Thymus (tissue), 11 donors: ENCODE results near the gene MYOCOS. TPM values are rescaled to one million over a fixed set of nuclear protein-coding genes. Genes with fewer than 3 reads are reported as not detected.
"Not testable (repeated sequence)": the region's sequence is repeated elsewhere in the genome, so short reads cannot be mapped to it uniquely, and the experiment has no call there.

Experiments
- DNase-seq, 9 donors: peaks; one replicate each; pipeline ENCODE4 v3.0.0-alpha.2; 2013; ENCODE audit warnings: low spot score in 9 of 9, low read depth in 6 of 9, missing footprints in 1 of 9
- H3K27ac ChIP-seq, 2 donors: one replicate each; pipeline ENCODE4 v1.5.1; 2013; ENCODE audit warnings: control low read depth in 1 of 2, low read depth in 1 of 2, low read length in 1 of 2, mild to moderate bottlenecking in 1 of 2, moderate library complexity in 1 of 2
- H3K27me3 ChIP-seq, 2 donors: one replicate each; pipeline ENCODE4 v1.5.1; 2013; ENCODE audit warnings: low read length in 1 of 2; ENCODE audit not compliant: control insufficient read depth in 2 of 2, insufficient read depth in 1 of 2
- H3K36me3 ChIP-seq, 2 donors: one replicate each; pipeline ENCODE4 v1.5.1; 2013; ENCODE audit warnings: low read length in 1 of 2, mild to moderate bottlenecking in 1 of 2, moderate library complexity in 1 of 2; ENCODE audit not compliant: control insufficient read depth in 2 of 2, insufficient read depth in 2 of 2
- H3K4me1 ChIP-seq, 2 donors: one replicate each; pipeline ENCODE4 v1.5.1; 2013; ENCODE audit warnings: low read length in 2 of 2; ENCODE audit not compliant: control insufficient read depth in 2 of 2, insufficient read depth in 2 of 2
- H3K4me3 ChIP-seq, 2 donors: one replicate each; pipeline ENCODE4 v1.5.1; 2013; ENCODE audit warnings: low read length in 2 of 2, control low read depth in 1 of 2, mild to moderate bottlenecking in 1 of 2
- H3K9me3 ChIP-seq, 2 donors: one replicate each; pipeline ENCODE4 v1.5.1; 2013; ENCODE audit warnings: low read length in 1 of 2, mild to moderate bottlenecking in 1 of 2; ENCODE audit not compliant: control insufficient read depth in 2 of 2, insufficient read depth in 1 of 2
- WGBS: extraction: QIAGEN DNeasy Blood & Tissue Kit; methylation state at CpG from one replicate; pipeline ENCODE4 v1.1.7; 2013; 5-methylcytosine and 5-hydroxymethylcytosine counted together
- polyA plus RNA-seq: library from polyadenylated mRNA; stranded (reverse); fragments of 200-250 nt; gene quantifications from one replicate; pipeline ENCODE4 v1.2.3, GENCODE V29; 2013
- total RNA-seq: library from RNA; stranded (reverse); fragments of 120-200 nt; gene quantifications from one replicate; pipeline ENCODE4 v1.2.4, GENCODE V29; 2013
- donor health status: healthy.

The MYOCOS gene
- total and polyA plus RNA-seq, 2 donors = 0.07 TPM; not detected in 1

DNA sequence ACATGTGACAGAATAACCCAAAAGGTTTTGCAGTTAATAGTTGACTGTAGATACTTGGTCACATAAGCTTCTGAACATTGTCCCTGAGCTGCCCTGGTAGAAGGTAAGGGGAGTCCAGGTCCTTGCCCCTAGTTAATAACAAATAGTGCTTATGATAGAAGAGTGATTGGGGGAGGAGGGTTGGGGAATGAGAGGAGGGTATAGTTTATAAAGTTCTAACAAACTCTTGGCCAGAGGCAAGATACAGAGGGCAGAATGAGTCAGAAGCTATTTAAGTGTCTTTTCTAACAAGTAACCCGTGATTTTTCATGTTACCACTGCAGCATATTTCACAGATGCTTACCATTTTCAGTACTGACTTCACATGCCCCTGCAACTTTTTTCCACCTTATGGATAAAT, 26.7 kb upstream of the MYOCOS start:
- no peaks in the 10 kb centered on the region for H3K27me3 ChIP-seq
- H3K27ac ChIP-seq = no peak overlapping the region
- DNase-seq = no peak
- H3K4me3 ChIP-seq = no peak overlapping the region
- H3K4me1 ChIP-seq = no peaks in the 10 kb centered on the region
- WGBS = 98% methylated on average over 1 of the region's 1 CpG
- no peaks in the 10 kb centered on the region for H3K9me3 ChIP-seq
- peaks cover 8 to 29% of the 10 kb centered on the region in 2 donors for H3K36me3 ChIP-seq

DNA sequence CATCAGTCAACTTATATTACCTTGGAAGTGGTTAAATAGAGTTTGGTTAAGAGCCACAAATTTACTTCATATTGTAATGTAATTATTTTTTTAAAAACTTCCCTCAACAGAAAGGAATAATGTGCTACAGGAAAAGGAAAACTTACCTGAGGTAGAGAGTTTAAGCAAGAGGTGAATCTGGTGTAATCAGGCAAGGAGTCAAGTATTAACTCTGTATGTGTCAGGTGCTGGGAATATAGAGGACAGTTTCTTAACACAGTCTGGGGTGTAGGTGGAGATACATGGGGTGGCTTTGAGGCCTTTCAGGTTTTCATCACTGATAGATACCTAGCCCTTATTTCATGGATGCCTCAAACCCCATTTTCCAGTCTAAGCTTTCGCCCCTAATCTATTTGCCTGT, 25.9 kb upstream of the MYOCOS start:
- Histone ChIP-seq H3K36me3 (peaks cover 8 to 21% of the 10 kb centered on the region in 2 donors), H3K9me3 (no peaks in the 10 kb centered on the region), H3K27me3 (no peaks in the 10 kb centered on the region), H3K4me3 (no peak overlapping the region), H3K27ac (no peak overlapping the region), H3K4me1 (no peaks in the 10 kb centered on the region)
- DNase-seq = no peak
- WGBS = 100% methylated on average over 1 of the region's 1 CpG

DNA sequence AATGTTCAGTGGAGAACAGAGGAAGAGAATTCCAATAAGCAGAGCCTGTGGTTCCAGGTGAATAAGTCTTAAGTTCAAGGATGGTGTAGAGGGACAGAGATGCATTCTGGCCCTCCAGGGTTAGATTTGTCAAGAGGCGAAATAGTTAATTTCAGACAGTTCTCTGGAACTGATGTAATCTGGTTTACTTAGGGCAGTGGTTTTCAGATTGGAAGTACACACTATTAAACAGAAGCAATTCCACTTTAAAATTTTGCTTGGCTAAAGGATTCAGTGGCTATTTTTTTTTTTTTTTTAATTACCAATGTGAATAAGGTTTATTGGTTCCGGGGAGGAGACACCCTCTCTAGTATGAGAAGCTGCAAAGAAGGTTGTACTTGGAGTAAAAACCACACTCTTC, 25.3 kb upstream of the MYOCOS start:
- Histone ChIP-seq H3K4me3 (no peak overlapping the region), H3K27ac (no peak overlapping the region), H3K36me3 (peaks cover 3 to 15% of the 10 kb centered on the region in 2 donors), H3K27me3 (no peaks in the 10 kb centered on the region), H3K4me1 (no peaks in the 10 kb centered on the region), H3K9me3 (no peaks in the 10 kb centered on the region)
- DNase-seq = no peak
- WGBS = over 99% methylated on average over 2 of the region's 2 CpGs

DNA sequence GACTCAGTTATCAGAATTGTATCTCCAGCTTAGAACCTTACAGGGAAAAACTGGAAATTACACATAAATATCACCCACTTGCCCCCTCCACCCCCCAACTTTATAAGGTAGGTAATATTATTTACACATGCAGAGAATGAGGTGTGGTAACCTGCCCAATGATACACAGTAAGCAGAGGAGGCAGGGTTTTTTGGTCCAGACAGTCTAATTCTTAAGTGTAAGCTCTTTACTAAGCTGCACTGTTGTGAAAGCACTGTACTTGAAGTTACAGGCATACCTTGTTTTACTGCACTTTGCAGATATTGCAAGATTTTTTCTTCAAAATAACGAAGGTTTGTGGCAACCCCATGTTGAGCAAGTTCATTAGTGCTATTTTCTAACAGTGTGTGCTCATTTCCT, 24.8 kb upstream of the MYOCOS start:
- WGBS = 88% methylated on average over 1 of the region's 1 CpG
- Histone ChIP-seq H3K27ac (no peak overlapping the region), H3K36me3 (peaks cover 0 to 10% of the 10 kb centered on the region in 2 donors), H3K4me1 (no peaks in the 10 kb centered on the region), H3K4me3 (no peak overlapping the region), H3K27me3 (no peaks in the 10 kb centered on the region), H3K9me3 (no peaks in the 10 kb centered on the region)
- DNase-seq = no peak

DNA sequence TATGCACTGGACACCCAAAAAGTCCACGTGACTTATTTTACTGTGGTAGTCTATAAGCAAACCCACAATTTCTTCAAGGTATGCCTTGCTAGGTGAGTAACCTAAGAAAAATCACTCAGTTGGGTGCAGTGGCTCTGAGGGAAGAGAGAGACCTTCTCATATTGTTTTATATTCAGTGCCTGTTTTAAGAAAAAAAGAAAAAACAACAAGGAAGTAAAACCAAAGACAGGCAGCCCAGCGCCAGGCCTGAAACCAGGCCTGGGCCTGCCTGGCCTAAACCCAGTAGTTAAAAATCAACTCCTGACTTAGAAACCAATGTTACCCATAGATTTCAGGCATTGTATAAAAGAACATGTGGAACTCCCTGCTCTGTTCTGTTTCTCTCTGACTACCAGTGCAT, 21.7 kb upstream of the MYOCOS start:
- DNase-seq, H3K27me3 ChIP-seq, H3K4me1 ChIP-seq, H3K36me3 ChIP-seq, H3K4me3 ChIP-seq, H3K9me3 ChIP-seq, H3K27ac ChIP-seq: not testable (repeated sequence)
- WGBS = 96% methylated on average over 2 of the region's 2 CpGs

DNA sequence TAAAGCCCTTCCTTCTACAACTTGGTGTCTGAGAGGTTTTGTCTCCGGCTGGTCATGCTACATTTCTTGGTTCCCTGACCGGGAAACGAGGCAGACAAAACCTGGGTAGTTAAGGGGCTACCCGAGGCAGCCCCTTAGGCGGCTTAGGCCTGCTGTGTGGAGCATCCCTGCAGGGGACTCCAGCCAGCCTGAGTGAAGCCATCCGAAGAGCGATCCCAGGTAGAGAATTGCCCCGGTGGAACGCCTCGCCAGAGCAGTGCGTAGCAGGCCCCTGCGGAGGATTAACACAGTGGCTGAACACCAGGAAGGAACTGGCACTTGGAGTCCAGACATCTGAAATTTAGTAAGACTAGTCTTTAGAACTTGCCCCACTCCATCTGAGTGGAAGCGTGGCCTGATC, 21.2 kb upstream of the MYOCOS start:
- no peaks in the 10 kb centered on the region for H3K9me3 ChIP-seq
- no peak for DNase-seq
- no peaks in the 10 kb centered on the region for H3K4me1 ChIP-seq
- 98% methylated on average over 13 of the region's 13 CpGs for WGBS
- no peak overlapping the region for H3K4me3 ChIP-seq
- H3K36me3 ChIP-seq = no peaks in the 10 kb centered on the region
- no peak overlapping the region for H3K27ac ChIP-seq
- H3K27me3 ChIP-seq = no peaks in the 10 kb centered on the region

DNA sequence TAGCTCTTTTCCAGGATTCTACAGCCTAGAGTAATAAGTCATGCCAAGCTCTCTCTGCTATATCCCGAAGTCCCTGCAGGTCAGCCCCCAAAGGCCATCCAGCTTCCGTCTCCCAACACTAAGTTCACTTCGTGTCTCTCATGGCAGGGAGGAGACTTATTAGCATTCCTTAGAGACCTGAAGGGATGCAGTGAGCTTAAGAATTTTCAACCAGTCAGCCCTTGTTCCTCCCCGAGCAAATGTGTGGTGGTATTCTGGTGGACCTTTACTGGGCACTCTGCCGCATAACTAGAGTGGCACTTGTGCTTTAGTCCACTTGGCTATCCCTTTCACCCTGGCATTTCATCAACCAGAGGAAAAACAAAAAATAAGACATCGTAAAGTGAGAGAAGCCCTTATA, 19.0 kb upstream of the MYOCOS start:
- H3K4me1 ChIP-seq, H3K27ac ChIP-seq, H3K9me3 ChIP-seq, H3K4me3 ChIP-seq, H3K27me3 ChIP-seq, H3K36me3 ChIP-seq, DNase-seq: not testable (repeated sequence)
- 97% methylated on average over 6 of the region's 6 CpGs for WGBS

DNA sequence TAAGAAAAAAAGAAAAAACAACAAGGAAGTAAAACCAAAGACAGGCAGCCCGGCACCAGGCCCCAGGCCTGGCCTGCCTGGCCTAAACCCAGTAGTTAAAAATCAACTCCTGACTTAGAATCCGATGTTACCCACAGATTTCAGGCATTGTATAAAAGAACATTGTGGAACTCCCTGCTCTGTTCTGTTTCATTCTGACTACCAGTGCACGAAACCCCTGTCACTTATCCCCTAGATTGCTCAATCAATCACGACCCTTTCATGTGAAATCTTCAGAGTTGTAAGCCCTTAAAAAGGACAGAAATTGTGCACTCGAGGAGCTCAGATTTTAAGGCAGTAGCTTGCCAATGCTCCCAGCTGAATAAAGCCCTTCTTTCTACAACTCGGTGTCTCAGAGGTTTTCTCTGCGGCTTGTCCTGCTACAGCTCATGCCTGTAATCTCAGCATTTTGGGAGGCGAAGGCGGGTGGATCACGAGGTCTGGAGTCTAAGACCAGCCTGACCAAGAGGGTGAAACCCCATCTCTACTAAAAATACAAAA, 15.6 kb upstream of the MYOCOS start:
- no peaks in the 10 kb centered on the region for H3K36me3 ChIP-seq
- 95% methylated on average over 10 of the region's 10 CpGs for WGBS

DNA sequence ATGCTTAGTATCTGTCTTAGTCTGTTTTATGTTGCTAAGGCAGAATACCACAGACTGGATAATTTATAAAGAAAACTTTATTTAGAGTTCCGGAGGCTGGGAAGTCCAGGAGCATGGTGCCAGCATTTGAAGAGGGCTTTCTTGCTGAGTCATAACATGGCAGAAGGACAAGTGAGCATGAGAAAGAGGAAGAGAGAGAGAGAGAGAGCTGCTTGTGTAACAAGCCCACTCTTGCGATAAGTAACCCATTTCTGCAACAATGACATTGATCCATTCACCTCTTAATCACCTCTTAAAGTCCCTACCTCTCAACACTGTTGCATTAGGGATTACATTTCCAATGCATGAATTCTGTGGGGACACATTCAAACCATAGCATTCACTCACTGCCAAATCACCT, 11.7 kb upstream of the MYOCOS start:
- no peak for DNase-seq
- H3K4me1 ChIP-seq = no peaks in the 10 kb centered on the region
- no peaks in the 10 kb centered on the region for H3K27me3 ChIP-seq
- H3K9me3 ChIP-seq = no peaks in the 10 kb centered on the region
- H3K36me3 ChIP-seq = no peaks in the 10 kb centered on the region
- H3K4me3 ChIP-seq = no peak overlapping the region
- WGBS = 95% methylated on average over 2 of the region's 2 CpGs
- H3K27ac ChIP-seq = no peak overlapping the region

More for the DNA sequence above, 15.6 kb upstream of the MYOCOS start:
- no peak for DNase-seq
- H3K4me3 ChIP-seq = no peak overlapping the region
- H3K27me3 ChIP-seq = no peaks in the 10 kb centered on the region
- H3K27ac ChIP-seq = no peak overlapping the region
- H3K9me3 ChIP-seq = no peaks in the 10 kb centered on the region
- H3K4me1 ChIP-seq = no peaks in the 10 kb centered on the region

DNA sequence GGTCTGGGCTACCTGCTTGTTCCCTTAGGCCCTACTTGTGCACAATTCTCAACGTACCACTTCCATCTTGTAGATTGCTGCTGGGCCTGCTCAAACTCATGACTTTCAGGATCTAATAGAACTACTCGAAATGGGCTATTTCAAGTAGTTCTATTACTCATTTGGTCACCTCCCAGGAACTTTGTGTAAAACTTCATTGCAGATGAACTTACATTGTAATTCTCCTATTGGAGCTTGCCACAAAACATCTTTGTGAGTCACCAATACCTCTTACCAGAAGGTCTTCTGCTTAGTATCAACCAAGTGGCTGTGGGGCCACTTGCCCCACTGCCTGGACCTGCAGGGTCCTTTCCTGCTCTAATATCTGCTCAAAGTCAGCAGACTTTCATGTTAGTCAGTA, 10.7 kb upstream of the MYOCOS start:
- Histone ChIP-seq H3K27me3 (no peaks in the 10 kb centered on the region), H3K4me3 (no peak overlapping the region), H3K9me3 (no peaks in the 10 kb centered on the region), H3K4me1 (no peaks in the 10 kb centered on the region), H3K36me3 (no peaks in the 10 kb centered on the region), H3K27ac (no peak overlapping the region)
- WGBS = 98% methylated on average over 2 of the region's 2 CpGs
- DNase-seq = no peak
